ENCODE results near the gene MAP3K12. TPM values are rescaled to one million over a fixed set of nuclear protein-coding genes. Genes with fewer than 3 reads are reported as not detected.

MAP3K12 gene, protein sequence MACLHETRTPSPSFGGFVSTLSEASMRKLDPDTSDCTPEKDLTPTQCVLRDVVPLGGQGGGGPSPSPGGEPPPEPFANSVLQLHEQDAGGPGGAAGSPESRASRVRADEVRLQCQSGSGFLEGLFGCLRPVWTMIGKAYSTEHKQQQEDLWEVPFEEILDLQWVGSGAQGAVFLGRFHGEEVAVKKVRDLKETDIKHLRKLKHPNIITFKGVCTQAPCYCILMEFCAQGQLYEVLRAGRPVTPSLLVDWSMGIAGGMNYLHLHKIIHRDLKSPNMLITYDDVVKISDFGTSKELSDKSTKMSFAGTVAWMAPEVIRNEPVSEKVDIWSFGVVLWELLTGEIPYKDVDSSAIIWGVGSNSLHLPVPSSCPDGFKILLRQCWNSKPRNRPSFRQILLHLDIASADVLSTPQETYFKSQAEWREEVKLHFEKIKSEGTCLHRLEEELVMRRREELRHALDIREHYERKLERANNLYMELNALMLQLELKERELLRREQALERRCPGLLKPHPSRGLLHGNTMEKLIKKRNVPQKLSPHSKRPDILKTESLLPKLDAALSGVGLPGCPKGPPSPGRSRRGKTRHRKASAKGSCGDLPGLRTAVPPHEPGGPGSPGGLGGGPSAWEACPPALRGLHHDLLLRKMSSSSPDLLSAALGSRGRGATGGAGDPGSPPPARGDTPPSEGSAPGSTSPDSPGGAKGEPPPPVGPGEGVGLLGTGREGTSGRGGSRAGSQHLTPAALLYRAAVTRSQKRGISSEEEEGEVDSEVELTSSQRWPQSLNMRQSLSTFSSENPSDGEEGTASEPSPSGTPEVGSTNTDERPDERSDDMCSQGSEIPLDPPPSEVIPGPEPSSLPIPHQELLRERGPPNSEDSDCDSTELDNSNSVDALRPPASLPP
- 10.7 to 14.9 TPM (median 13.7 TPM) in 5 replicates for total RNA-seq (2022; extraction: Qiagen RNA extraction; ENCODE audit: low read depth)

DNA sequence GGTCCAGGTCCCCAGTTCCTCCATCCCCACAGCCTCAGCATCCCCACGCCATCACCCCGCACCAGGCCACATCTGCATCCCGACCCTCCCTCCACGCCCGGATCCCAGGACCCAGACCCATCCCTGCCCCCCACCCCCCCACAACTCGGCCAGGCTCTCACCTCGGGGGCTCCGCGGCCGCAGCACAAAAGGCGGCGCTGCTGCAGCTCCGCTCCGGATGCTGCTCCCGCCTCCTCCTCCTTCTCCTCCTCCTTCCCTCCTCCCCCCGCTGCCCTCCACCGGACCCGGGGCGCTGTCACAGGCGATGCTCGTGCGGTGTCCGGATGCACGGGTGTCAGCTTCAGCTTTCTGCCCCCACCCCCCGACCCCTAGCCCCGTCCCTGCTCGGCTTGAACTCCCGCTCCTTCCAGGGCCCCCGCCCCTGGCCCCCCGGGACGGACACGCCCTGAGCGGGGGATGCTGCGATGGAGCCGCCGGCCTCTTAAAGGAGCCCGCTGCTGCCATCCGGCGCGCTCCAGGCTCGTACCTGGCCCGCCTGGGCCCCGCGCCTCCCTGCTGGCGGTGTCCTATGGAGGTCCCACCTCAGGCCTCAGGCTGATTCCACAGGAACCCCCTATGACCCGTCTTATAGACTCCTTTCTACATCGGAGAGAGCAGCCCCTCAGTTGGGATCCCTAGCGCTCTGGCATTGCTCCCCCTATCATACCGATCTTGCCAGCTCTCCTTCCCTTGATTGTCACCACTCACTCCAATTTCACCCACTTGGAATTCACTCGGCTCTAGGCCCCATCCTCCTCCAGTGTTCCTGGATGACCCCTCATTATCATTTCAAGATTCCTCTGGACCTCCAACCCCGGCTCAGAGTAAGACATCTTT, at the start of gene MAP3K12:
TSS of gene MAP3K12 (minus strand) at position 193 of the 876 bp plus-strand sequence. CDS start 12,067 bp downstream, outside the sequence.

DNA sequence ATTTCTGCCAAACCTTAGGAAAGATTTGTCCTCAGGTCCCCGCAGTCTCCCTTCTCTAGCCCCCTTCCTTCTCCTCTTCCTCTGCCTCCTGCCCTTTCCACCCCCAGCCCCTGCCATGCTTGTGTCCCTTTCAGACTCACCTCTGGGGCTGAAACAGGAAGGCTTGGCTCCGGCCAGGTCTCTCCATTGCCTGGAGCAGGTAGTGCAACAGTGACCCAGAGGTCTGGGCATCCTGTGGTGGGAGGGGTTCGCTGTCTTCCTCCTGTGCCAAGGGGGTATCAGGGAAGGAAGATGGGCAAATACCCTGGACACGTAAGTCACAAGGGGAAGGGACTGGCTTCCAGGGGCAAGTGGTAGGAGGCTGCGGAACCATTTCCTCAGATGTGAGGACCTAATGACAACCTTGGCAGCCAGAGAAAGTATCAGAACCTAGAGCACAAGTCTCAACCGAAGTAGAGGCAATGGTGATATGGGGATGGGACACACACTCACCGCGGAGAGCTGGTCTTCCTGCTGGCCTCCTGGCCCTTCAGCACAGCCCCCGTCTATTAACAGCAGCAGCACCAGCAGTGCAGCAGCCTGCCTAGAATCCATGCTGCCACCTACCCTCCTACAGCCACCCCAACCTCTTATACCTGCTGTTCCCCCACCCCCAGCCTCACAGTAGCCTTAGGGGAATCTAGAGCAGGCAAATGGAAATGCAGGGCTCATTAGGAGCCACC, 7.8 kb upstream of the MAP3K12 start, which contains the start of gene NPFF:
TSS of gene NPFF (minus strand) at position 604 of the 722 bp plus-strand sequence. CDS start at position 594, 10 bp downstream.

DNA sequence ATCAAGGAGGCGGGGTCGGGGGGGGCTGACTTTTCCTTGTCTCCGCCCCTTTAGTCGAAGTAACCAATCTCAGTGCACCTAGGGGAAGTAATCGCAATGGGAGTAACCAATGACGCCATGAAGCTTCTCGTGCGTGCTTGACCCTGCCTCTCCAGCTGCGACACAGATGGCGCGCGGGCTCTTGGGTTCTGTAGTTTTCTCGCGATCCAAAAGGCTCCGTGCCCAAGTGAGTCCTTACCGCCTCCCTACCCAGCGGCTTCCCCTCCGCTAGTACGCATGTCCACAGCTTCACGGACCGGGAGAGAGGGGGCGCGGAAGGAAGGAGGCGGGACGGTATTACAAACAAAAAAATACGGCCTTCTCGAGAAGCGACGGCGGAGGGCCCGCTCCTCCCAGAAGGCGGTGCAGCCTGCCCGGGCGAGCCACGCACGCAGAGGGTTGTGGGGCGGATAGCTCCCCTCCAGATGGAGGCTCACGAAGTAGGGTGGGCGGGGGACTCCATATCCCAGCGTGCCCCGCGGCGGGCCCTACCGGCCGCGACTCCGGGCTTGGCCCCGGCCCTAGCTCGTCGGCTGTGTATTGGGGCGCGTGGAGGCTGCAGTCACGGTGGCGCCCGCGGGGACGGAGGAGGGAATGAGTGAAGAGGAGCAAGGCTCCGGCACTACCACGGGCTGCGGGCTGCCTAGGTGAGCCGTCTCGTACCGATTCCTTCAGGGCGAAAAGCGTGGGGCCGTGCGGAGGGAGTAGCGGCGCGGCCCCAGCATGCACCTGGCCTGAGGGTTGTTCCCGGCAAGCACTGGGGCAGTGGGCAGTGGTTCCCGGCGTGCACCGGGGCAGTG, 1.7 kb upstream of the MAP3K12 start, which contains the start of gene TARBP2:
TSS of gene TARBP2 (plus strand) at position 508 of the 839 bp plus-strand sequence. CDS start at position 634, 126 bp downstream.

DNA sequence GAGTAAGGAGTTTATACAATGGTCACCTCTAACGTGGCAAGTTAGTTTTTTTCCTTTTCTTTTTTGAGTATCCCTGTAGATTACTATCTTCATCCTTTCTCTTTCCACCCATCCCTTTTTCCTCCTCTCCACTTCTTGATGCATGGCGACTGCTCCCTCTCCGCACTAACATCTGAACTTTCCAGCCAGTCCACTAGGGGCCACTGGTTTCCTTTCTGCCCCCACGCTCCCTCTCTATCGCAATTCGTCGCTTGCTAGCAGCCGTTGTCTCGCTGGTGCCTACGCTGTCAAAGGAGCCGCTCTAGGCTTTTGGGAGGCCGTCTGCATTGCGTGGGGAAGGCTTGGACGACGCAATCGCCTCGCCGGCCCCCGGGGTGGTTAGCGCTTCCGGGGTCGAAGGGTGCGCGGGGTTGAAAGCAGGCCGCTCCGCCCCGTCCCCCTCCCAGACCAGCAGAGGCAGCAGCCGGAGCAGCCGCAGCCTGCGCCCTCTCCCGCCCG, 47.5 kb downstream of the MAP3K12 start, which contains the start of gene PCBP2:
TSS of gene PCBP2 (plus strand) at position 442 of the 498 bp plus-strand sequence. CDS start 2,699 bp downstream, outside the sequence.

DNA sequence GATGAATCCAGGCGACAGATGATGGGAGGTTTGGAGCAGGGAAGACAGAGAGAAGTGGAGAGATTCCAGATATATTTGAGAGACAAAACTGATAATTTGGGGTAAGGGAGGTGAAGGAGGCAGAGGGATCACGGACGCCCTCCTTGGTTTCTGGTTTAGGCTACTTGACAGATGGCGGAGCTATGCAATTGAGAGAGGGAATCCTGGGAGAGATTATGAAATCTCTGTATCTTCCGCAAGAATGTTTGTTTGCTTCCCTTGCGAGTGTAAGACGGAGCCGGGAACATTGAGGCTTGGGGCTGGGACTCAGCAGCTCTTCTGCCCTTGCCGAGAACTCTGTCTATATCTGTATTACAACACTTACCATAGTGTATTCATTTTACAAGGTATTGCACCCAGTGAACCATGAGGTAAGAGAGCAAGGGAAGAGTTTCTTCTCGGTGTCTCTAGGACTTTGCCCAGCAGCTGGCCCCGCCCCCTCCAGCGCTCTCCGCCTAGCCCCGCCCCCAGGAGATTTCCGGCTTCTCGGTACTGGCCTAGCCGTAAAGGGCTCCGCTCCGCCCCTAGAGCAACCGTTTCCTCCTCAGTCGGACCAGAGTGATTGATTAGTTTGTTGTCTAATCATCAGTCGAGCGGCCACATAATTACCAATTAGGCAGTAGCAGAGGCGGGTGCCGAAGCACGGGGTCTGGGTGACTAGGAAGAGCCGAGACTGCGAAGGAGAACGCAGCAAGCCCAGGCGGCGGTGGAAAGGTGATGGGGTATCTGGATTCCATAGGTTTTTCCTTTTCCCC, 58.0 kb downstream of the MAP3K12 start, which contains the start of gene PRR13:
TSS of gene PRR13 (plus strand) at position 695 of the 794 bp plus-strand sequence. CDS start 981 bp downstream, outside the sequence.

Other genes starting within 250 kb of the MAP3K12 start
- 15.6 to 22.5 TPM (median 18.2 TPM) in 5 replicates for gene ESPL1, start 231.2 kb downstream of the MAP3K12 start, total RNA-seq (2022; extraction: Qiagen RNA extraction; ENCODE audit: low read depth)
- 469 to 596 TPM (median 550 TPM) in 5 replicates for gene PFDN5, start 203.9 kb downstream of the MAP3K12 start, total RNA-seq (2022; extraction: Qiagen RNA extraction; ENCODE audit: low read depth)
- 74.9 to 114 TPM (median 93.0 TPM) in 5 replicates for gene MYG1, start 199.8 kb downstream of the MAP3K12 start, total RNA-seq (2022; extraction: Qiagen RNA extraction; ENCODE audit: low read depth)
- 73.4 to 84.3 TPM (median 77.9 TPM) in 5 replicates for gene AAAS, start 177.8 kb downstream of the MAP3K12 start, total RNA-seq (2022; extraction: Qiagen RNA extraction; ENCODE audit: low read depth)
- not detected in 5 replicates for gene SP7, start 163.1 kb downstream of the MAP3K12 start, total RNA-seq (2022; extraction: Qiagen RNA extraction; ENCODE audit: low read depth)
- gene SP1, start 119.3 kb downstream of the MAP3K12 start, total RNA-seq (2022; extraction: Qiagen RNA extraction; ENCODE audit: low read depth), result 16.0 to 26.2 TPM (median 24.0 TPM) in 5 replicates
- 1.1 to 2.8 TPM (median 1.6 TPM) in 5 replicates for gene AMHR2, start 75.6 kb downstream of the MAP3K12 start, total RNA-seq (2022; extraction: Qiagen RNA extraction; ENCODE audit: low read depth)
- 298 to 414 TPM (median 381 TPM) in 5 replicates for gene PRR13, start 57.7 kb downstream of the MAP3K12 start, total RNA-seq (2022; extraction: Qiagen RNA extraction; ENCODE audit: low read depth)
- 621 to 677 TPM (median 657 TPM) in 5 replicates for gene PCBP2, start 47.4 kb downstream of the MAP3K12 start, total RNA-seq (2022; extraction: Qiagen RNA extraction; ENCODE audit: low read depth)
- gene TARBP2, start 1.8 kb upstream of the MAP3K12 start, total RNA-seq (2022; extraction: Qiagen RNA extraction; ENCODE audit: low read depth), result 45.4 to 59.2 TPM (median 53.8 TPM) in 5 replicates
- not detected in 5 replicates for gene NPFF, start 8.0 kb upstream of the MAP3K12 start, total RNA-seq (2022; extraction: Qiagen RNA extraction; ENCODE audit: low read depth)
- 14.8 to 19.1 TPM (median 18.2 TPM) in 5 replicates for gene ATF7, start 126.9 kb upstream of the MAP3K12 start, total RNA-seq (2022; extraction: Qiagen RNA extraction; ENCODE audit: low read depth)
- 599 to 698 TPM (median 687 TPM) in 5 replicates for gene ATP5MC2, start 176.6 kb upstream of the MAP3K12 start, total RNA-seq (2022; extraction: Qiagen RNA extraction; ENCODE audit: low read depth)
- 16.0 to 22.1 TPM (median 18.4 TPM) in 5 replicates for gene CALCOCO1, start 228.0 kb upstream of the MAP3K12 start, total RNA-seq (2022; extraction: Qiagen RNA extraction; ENCODE audit: low read depth)

Data from A549 treated with RU486 at 1 μM for 4 hours (cell line).